Measurements from ENCODE around the gene NIPAL3. TPM values are rescaled to one million over a fixed set of nuclear protein-coding genes. Genes with fewer than 3 reads are reported as not detected.

NIPAL3 gene
- total and polyA plus RNA-seq, 2 donors (not counting 3 experiments of a cell fraction or from before 2014, with no cell fraction given): 15.5 to 16.0 TPM

- Histone ChIP-seq H2AFZ (ENCODE audit: low read depth, low read length) (no peak overlapping the region), H3K27ac (ENCODE audit: insufficient read depth, low read depth, low read length) (no peak overlapping the region), H3K4me3 (replicated peaks in 1 of 3; ENCODE audit: insufficient read depth in 1 of 3, low read depth in 1 of 3, low read length in 3 of 3) (no peak overlapping the region), H3K27me3 (ENCODE audit: control insufficient read depth in 2 of 2, insufficient read depth in 2 of 2, low read length in 2 of 2) (no peaks in the 10 kb centered on the region), H3K36me3 (ENCODE audit: control insufficient read depth in 2 of 2, extremely low read depth in 1 of 2, insufficient read depth in 2 of 2, low read length in 2 of 2) (no peaks in the 10 kb centered on the region), H4K20me1 (replicated peaks; ENCODE audit: control insufficient read depth, extremely low read depth, insufficient read depth, low read length) (no peaks in the 10 kb centered on the region), H3K9ac (replicated peaks; ENCODE audit: extremely low read depth, insufficient read depth, low read length) (no peak overlapping the region), H3K4me1 (ENCODE audit: control insufficient read depth, extremely low read depth, insufficient read depth, low read length) (no peaks in the 10 kb centered on the region), H3K9me3 (replicated peaks; ENCODE audit: control insufficient read depth, insufficient read depth, low read length) (no peaks in the 10 kb centered on the region), H3K9me1 (replicated peaks; ENCODE audit: control insufficient read depth, extremely low read depth, insufficient read depth, low read length) (no peaks in the 10 kb centered on the region), H3K79me2 (ENCODE audit: control insufficient read depth, insufficient read depth, low read length) (no peaks in the 10 kb centered on the region), H3K4me2 (ENCODE audit: insufficient read depth, low read length) (no peak overlapping the region)
- DNase-seq (ENCODE audit: low read depth, low spot score): no peak
- POLR2A ChIA-PET: interaction anchor here (0.6 kb wide), 1 partner anchor 15 kb away, joined by 3 read pairs; no protein-coding TSS in a partner anchor
- CTCF ChIA-PET: no interaction called here
- no TSS peak for BruUV-seq (replicated peaks)
- intact Hi-C loops (cut with micrococcal nuclease): no loop called here
- TF ChIP-seq MAX (IDR thresholded peaks at IDR 0.05; ENCODE audit: insufficient read depth, insufficient read length): no peak
- TF ChIP-seq EZH2 (IDR thresholded peaks at IDR 0.05; ENCODE audit: borderline replicate concordance, low read depth, low read length, severe bottlenecking): no peak
- TF ChIP-seq POLR2AphosphoS5 (IDR thresholded peaks at IDR 0.05; ENCODE audit: insufficient read depth, low read depth, low read length): no peak
- no peak for TF ChIP-seq POLR2A (IDR thresholded peaks at IDR 0.05; ENCODE audit: low read depth, low read length)
- no peak for TF ChIP-seq GATA2 (IDR thresholded peaks at IDR 0.05; ENCODE audit: insufficient read depth, insufficient read length, low read depth, low read length)
- no peak for TF ChIP-seq CTCF (IDR thresholded peaks at IDR 0.05; ENCODE audit: extremely low read depth in 1 of 2, insufficient read depth in 1 of 2, low read depth in 1 of 2, low read length in 2 of 2)
- FAIRE-seq: no peak
- dilution Hi-C loops (cut with MboI; ENCODE audit: extremely low pct_ligation_motif_present, low sequenced_read_pairs): no loop called here
Observed at GRCh38 chr1:24465099-24465498, 49.5 kb downstream of the NIPAL3 start.

GRCh38 chr1:24465638-24466037, 50.0 kb downstream of the NIPAL3 start:
- Histone ChIP-seq H3K9me3 (replicated peaks; ENCODE audit: control insufficient read depth, insufficient read depth, low read length) (no peaks in the 10 kb centered on the region), H2AFZ (ENCODE audit: low read depth, low read length) (no peak overlapping the region), H3K79me2 (ENCODE audit: control insufficient read depth, insufficient read depth, low read length) (no peaks in the 10 kb centered on the region), H4K20me1 (replicated peaks; ENCODE audit: control insufficient read depth, extremely low read depth, insufficient read depth, low read length) (no peaks in the 10 kb centered on the region), H3K9ac (replicated peaks; ENCODE audit: extremely low read depth, insufficient read depth, low read length) (no peak overlapping the region), H3K27me3 (ENCODE audit: control insufficient read depth in 2 of 2, insufficient read depth in 2 of 2, low read length in 2 of 2) (no peaks in the 10 kb centered on the region), H3K4me3 (replicated peaks in 1 of 3; ENCODE audit: insufficient read depth in 1 of 3, low read depth in 1 of 3, low read length in 3 of 3) (no peak overlapping the region), H3K4me1 (ENCODE audit: control insufficient read depth, extremely low read depth, insufficient read depth, low read length) (no peaks in the 10 kb centered on the region), H3K9me1 (replicated peaks; ENCODE audit: control insufficient read depth, extremely low read depth, insufficient read depth, low read length) (no peaks in the 10 kb centered on the region), H3K27ac (ENCODE audit: insufficient read depth, low read depth, low read length) (no peak overlapping the region), H3K4me2 (ENCODE audit: insufficient read depth, low read length) (no peak overlapping the region), H3K36me3 (ENCODE audit: control insufficient read depth in 2 of 2, extremely low read depth in 1 of 2, insufficient read depth in 2 of 2, low read length in 2 of 2) (no peaks in the 10 kb centered on the region)
- TF ChIP-seq POLR2AphosphoS5 (IDR thresholded peaks at IDR 0.05; ENCODE audit: insufficient read depth, low read depth, low read length): no peak
- TF ChIP-seq FOS (IDR thresholded peaks at IDR 0.05; ENCODE audit: borderline replicate concordance, insufficient read depth, low read length): no peak
- no peak for TF ChIP-seq MAX (IDR thresholded peaks at IDR 0.05; ENCODE audit: insufficient read depth, insufficient read length)
- no peak for TF ChIP-seq JUN (IDR thresholded peaks at IDR 0.05; ENCODE audit: borderline replicate concordance, insufficient read depth, insufficient read length, low read depth)
- TF ChIP-seq POLR2A (IDR thresholded peaks at IDR 0.05; ENCODE audit: low read depth, low read length): no peak
- no peak for TF ChIP-seq MYC (IDR thresholded peaks at IDR 0.05; ENCODE audit: low read depth, low read length)
- no peak for TF ChIP-seq EZH2 (IDR thresholded peaks at IDR 0.05; ENCODE audit: borderline replicate concordance, low read depth, low read length, severe bottlenecking)
- no peak for TF ChIP-seq GATA2 (IDR thresholded peaks at IDR 0.05; ENCODE audit: insufficient read depth, insufficient read length, low read depth, low read length)
- no peak for TF ChIP-seq CTCF (IDR thresholded peaks at IDR 0.05; ENCODE audit: extremely low read depth in 1 of 2, insufficient read depth in 1 of 2, low read depth in 1 of 2, low read length in 2 of 2)
- no TSS peak for BruUV-seq (replicated peaks)
- intact Hi-C loops (cut with micrococcal nuclease) (no loop called here), dilution Hi-C loops (cut with MboI; ENCODE audit: extremely low pct_ligation_motif_present, low sequenced_read_pairs) (no loop called here)
- FAIRE-seq (no peak), DNase-seq (ENCODE audit: low read depth, low spot score) (no peak)
- CTCF ChIA-PET: no interaction called here
- POLR2A ChIA-PET: no interaction called here
